Measurements from ENCODE around the gene ZCRB1.

Gene ZCRB1

GRCh38 chr12:42277396-42278127, 48.3 kb downstream of the ZCRB1 start:
- DNase-seq = no peak

- no peak for DNase-seq
These were observed 50.4 kb downstream of the ZCRB1 start for GRCh38 chr12:42275499-42275898.

GRCh38 chr12:42273706-42274105, 52.2 kb downstream of the ZCRB1 start:
- no peak for DNase-seq

GRCh38 chr12:42270596-42270995, 55.3 kb downstream of the ZCRB1 start:
- no peak for DNase-seq

- no peak for DNase-seq
These were observed 58.3 kb downstream of the ZCRB1 start for GRCh38 chr12:42267413-42268190.

- no peak for DNase-seq
These were observed 59.2 kb downstream of the ZCRB1 start for GRCh38 chr12:42266579-42267230.

GRCh38 chr12:42262271-42262670, 63.6 kb downstream of the ZCRB1 start:
- DNase-seq = no peak
